Transverse colon (tissue), 4 donors: ENCODE results near the gene ZNF683. TPM values are rescaled to one million over a fixed set of nuclear protein-coding genes. Genes with fewer than 3 reads are reported as not detected.

ENCODE experiments used
- DNase-seq: peaks from one replicate; pipeline ENCODE4 v3.0.0-alpha.2; 2019
- H3K27ac ChIP-seq, 4 donors: fragments of 200-600 bp; sonication (generic); 2 replicates each; pipeline ENCODE4 v1.5.1; 2016 to 2018; ENCODE audit warnings: inconsistent platforms in 4 of 4
- H3K27me3 ChIP-seq: fragments of 200-600 bp; sonication (generic); 2 replicates; pipeline ENCODE4 v1.5.1; 2017; ENCODE audit warnings: inconsistent platforms
- H3K36me3 ChIP-seq, 4 donors: fragments of 200-600 bp; sonication (generic); 2 replicates each; pipeline ENCODE4 v1.5.1; 2017 to 2019; ENCODE audit warnings: inconsistent platforms in 4 of 4
- H3K4me1 ChIP-seq, 4 donors: fragments of 200-600 bp; sonication (generic); 2 replicates each; pipeline ENCODE4 v1.5.1; 2017 to 2020; ENCODE audit warnings: inconsistent platforms in 4 of 4
- H3K4me3 ChIP-seq, 4 donors: fragments of 200-600 bp; sonication (generic); 1 replicate in 1 of 4; 2 replicates in 3 of 4; pipeline versions ENCODE4 v1.5.1 to v1.6.1; 2017 to 2019; ENCODE audit warnings: inconsistent platforms in 4 of 4
- H3K9me3 ChIP-seq, 2 donors: fragments of 200-600 bp; sonication (generic); 2 replicates each; pipeline ENCODE4 v1.5.1; 2017 to 2019; ENCODE audit warnings: inconsistent platforms in 2 of 2
- CTCF ChIP-seq, 5 experiments: fragments of 200-600 bp in 3 of 5; fragments of 450-650 bp in 2 of 5; sonication (generic) in 3 of 5; IDR thresholded peaks; 1 replicate in 2 of 5; 2 replicates in 3 of 5; pipeline ENCODE4 v1.5.1; 2016 to 2017; ENCODE audit warnings: antibody characterized with exemption in 5 of 5, inconsistent platforms in 3 of 5, mild to moderate bottlenecking in 2 of 5, moderate library complexity in 1 of 5
- EP300 ChIP-seq: sonication (generic); formaldehyde crosslinking; IDR thresholded peaks from one replicate; pipeline ENCODE4 v1.6.1; 2017; ENCODE audit warnings: antibody characterized with exemption, low read depth
- POLR2A ChIP-seq: fragments of 450-650 bp; IDR thresholded peaks from one replicate; pipeline ENCODE4 v1.6.1; 2016; ENCODE audit warnings: antibody characterized with exemption, mild to moderate bottlenecking, moderate library complexity
- POLR2AphosphoS5 ChIP-seq, 3 donors: sonication (generic); formaldehyde crosslinking; IDR thresholded peaks; one replicate each; pipeline ENCODE4 v1.6.1; 2016; ENCODE audit warnings: antibody characterized with exemption in 3 of 3
- WGBS, 2 donors: methylation state at CpG; one replicate each; pipeline ENCODE4 v1.1.5; 2018; ENCODE audit warnings: low coverage in 1 of 2; 5-methylcytosine and 5-hydroxymethylcytosine counted together
- in situ Hi-C, 4 donors: fragments of 200-750 bp; cut with MboI; loops; one replicate each; pipeline versions ENCODE4 v1.15.0 to v1.15.1; 2017; ENCODE audit warnings: low sequenced_read_pairs in 3 of 4, low pct_ligation_motif_present in 1 of 4, low pct_unique_long_range_greater_than_20kb in 1 of 4
- intact Hi-C: fragments of 100-400 bp; cut with DNase I; formaldehyde crosslinking; loops from one replicate; pipeline ENCODE4 v1.15.1; 2023; ENCODE audit warnings: low total_unique reads
- total RNA-seq, 4 donors: library from RNA; depleted of rRNA; stranded (reverse); fragments of >200 nt; gene quantifications; one replicate each; pipeline ENCODE4 v1.1.0, GENCODE V29; 2016

ZNF683 gene
- total RNA-seq, 4 donors from 2014 or later = not detected

GRCh38 chr1:26358411-26359384 lies 13.9 kb downstream of the ZNF683 start:
- TF ChIP-seq POLR2AphosphoS5 (IDR thresholded peaks at IDR 0.05) = peak in 2 of 3 donors; percentile 71 to 73
- TF ChIP-seq POLR2A = peak; percentile 60
- TF ChIP-seq EP300 = no peak
- TF ChIP-seq CTCF (IDR thresholded peaks at IDR 0.05) = peak in 1 of 5 experiments; percentile 14
- Histone ChIP-seq H3K4me1 (peaks cover 11 to 55% (median 43%) of the 10 kb centered on the region in 4 donors), H3K9me3 (no peaks in the 10 kb centered on the region), H3K4me3 (no peak overlapping the region), H3K27me3 (peaks cover 34% of the 10 kb centered on the region), H3K36me3 (no peaks in the 10 kb centered on the region), H3K27ac (peak overlapping the region; percentile 59 to 76 (median 68))
- in situ Hi-C loops (no loop called here), intact Hi-C loops (loop anchor here (5.0 kb wide), 1 partner anchor 606 kb away; no protein-coding TSS in a partner anchor)
- WGBS, 2 donors = 39 to 50% methylated on average over 2 to 15 of the region's 15 CpGs
- peak; percentile 83 for DNase-seq

DNA sequence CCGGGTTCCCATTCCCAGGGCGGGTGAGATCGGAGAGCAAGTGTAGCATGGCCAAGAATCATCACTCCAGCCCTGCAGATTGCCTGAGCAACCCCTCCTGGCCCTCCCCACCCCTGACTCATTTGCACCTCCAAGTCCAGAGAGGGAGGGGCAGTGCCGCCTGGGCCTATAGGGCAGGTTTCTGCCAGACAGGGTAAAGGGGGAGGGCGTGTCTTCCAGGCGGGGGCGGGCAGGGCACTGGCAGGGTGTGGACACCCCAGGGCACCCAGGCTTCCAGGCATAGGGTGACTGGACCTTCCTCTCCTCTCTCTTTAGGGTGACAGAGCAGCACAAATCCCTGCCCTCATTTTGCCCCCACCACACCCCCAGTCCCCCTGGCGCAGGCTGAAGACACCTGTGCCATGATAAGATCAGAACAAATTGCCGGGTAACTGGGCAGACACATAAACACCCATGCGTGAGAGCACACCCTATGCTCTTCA lies 15.4 kb downstream of the ZNF683 start:
- peak; percentile 85 for DNase-seq
- no peaks in the 10 kb centered on the region for H3K9me3 ChIP-seq
- WGBS, 2 donors = 20 to 50% methylated on average over 1 to 10 of the region's 10 CpGs
- in situ Hi-C loops (no loop called here), intact Hi-C loops (loop anchor here (5.0 kb wide), 1 partner anchor 605 kb away; no protein-coding TSS in a partner anchor)
- no peaks in the 10 kb centered on the region for H3K36me3 ChIP-seq
- peak overlapping the region; percentile 55 to 76 (median 68) for H3K27ac ChIP-seq
- H3K4me3 ChIP-seq = no peak overlapping the region
- H3K4me1 ChIP-seq = peaks cover 11 to 57% (median 44%) of the 10 kb centered on the region in 4 donors
- peaks cover 24% of the 10 kb centered on the region for H3K27me3 ChIP-seq
- TF ChIP-seq POLR2A (peak; percentile 65), EP300 (no peak), POLR2AphosphoS5 (IDR thresholded peaks at IDR 0.05) (peak in 2 of 3 donors; percentile 52 to 60), CTCF (IDR thresholded peaks at IDR 0.05) (no peak)

GRCh38 chr1:26356106-26356505 lies 16.4 kb downstream of the ZNF683 start:
- peak overlapping the region in 1 of 4 donors; percentile 45 for H3K27ac ChIP-seq
- peaks cover 11 to 59% (median 45%) of the 10 kb centered on the region in 4 donors for H3K4me1 ChIP-seq
- intact Hi-C loops = loop anchor here (5.0 kb wide), 1 partner anchor 604 kb away; no protein-coding TSS in a partner anchor
- no peaks in the 10 kb centered on the region for H3K9me3 ChIP-seq
- H3K27me3 ChIP-seq = peaks cover 14% of the 10 kb centered on the region
- no peaks in the 10 kb centered on the region for H3K36me3 ChIP-seq
- WGBS, 2 donors = 81% methylated on average over 5 of the region's 5 CpGs; no CpG with 5 or more reads in 1 of the 2 donors
- H3K4me3 ChIP-seq = no peak overlapping the region
- TF ChIP-seq POLR2A (no peak), POLR2AphosphoS5 (IDR thresholded peaks at IDR 0.05) (no peak), CTCF (IDR thresholded peaks at IDR 0.05) (no peak)
- no peak for DNase-seq
- in situ Hi-C loops = no loop called here

- 90% methylated on average over 9 of the region's 9 CpGs; no CpG with 5 or more reads in 1 of the 2 donors for WGBS, 2 donors
- H3K27me3 ChIP-seq = peaks cover 2% of the 10 kb centered on the region
- no peak overlapping the region for H3K4me3 ChIP-seq
- in situ Hi-C loops (no loop called here), intact Hi-C loops (loop anchor here (5.0 kb wide), 1 partner anchor 603 kb away; no protein-coding TSS in a partner anchor)
- DNase-seq = no peak
- no peaks in the 10 kb centered on the region for H3K9me3 ChIP-seq
- peaks cover 3 to 55% (median 36%) of the 10 kb centered on the region in 4 donors for H3K4me1 ChIP-seq
- TF ChIP-seq POLR2AphosphoS5 (IDR thresholded peaks at IDR 0.05) (no peak), CTCF (IDR thresholded peaks at IDR 0.05) (no peak), EP300 (no peak), POLR2A (no peak)
- no peaks in the 10 kb centered on the region for H3K36me3 ChIP-seq
- peak overlapping the region in 1 of 4 donors; percentile 48 for H3K27ac ChIP-seq
These were observed 17.6 kb downstream of the ZNF683 start for GRCh38 chr1:26354972-26355371.
